Progenitor cell of endocrine pancreas (in vitro differentiated cells): ENCODE results near the gene GNAL. TPM values are rescaled to one million over a fixed set of nuclear protein-coding genes. Genes with fewer than 3 reads are reported as not detected.

ENCODE experiments used
- DNase-seq: peaks from one replicate; pipeline ENCODE4 v3.0.0; 2021; ENCODE audit warnings: low spot score; ENCODE audit not compliant: unreplicated experiment
- H3K27ac Mint-ChIP-seq: 2 replicates; pipeline ENCODE4 v1.8.0; 2021; ENCODE audit warnings: mild to moderate bottlenecking, moderate library complexity, mixed read lengths
- H3K27me3 Mint-ChIP-seq: 2 replicates; pipeline ENCODE4 v1.8.0; 2021; ENCODE audit warnings: mixed read lengths
- H3K36me3 Mint-ChIP-seq: 2 replicates; pipeline ENCODE4 v1.8.0; 2022; ENCODE audit warnings: mixed read lengths; ENCODE audit not compliant: insufficient read depth
- H3K4me1 Mint-ChIP-seq: 2 replicates; pipeline ENCODE4 v1.8.0; 2021; ENCODE audit warnings: low read depth, mixed read lengths
- H3K4me3 Mint-ChIP-seq: 2 replicates; pipeline ENCODE4 v1.8.0; 2021; ENCODE audit warnings: low read depth, mild to moderate bottlenecking, moderate library complexity, mixed read lengths
- H3K9me3 Mint-ChIP-seq: 2 replicates; pipeline ENCODE4 v1.8.0; 2021; ENCODE audit warnings: low read depth, mixed read lengths
- CTCF ChIP-seq: fragments of 200-600 bp; sonication (generic); IDR thresholded peaks from one replicate; pipeline ENCODE4 v1.5.0; 2021; ENCODE audit warnings: antibody characterized with exemption, mild to moderate bottlenecking; ENCODE audit not compliant: unreplicated experiment
- total RNA-seq: library from RNA; stranded (reverse); gene quantifications from 2 replicates; pipeline ENCODE4 v1.2.1, GENCODE V29; 2021

Gene GNAL
- total RNA-seq, 1 donor from 2014 or later: 10.0 TPM

GRCh38 chr18:11873670-11874340 lies 184.7 kb downstream of the GNAL start:
- H3K4me1 Mint-ChIP-seq: no peaks in the 10 kb centered on the region
- DNase-seq: no peak
- peak overlapping the region; percentile 40 for H3K27ac Mint-ChIP-seq
- peaks cover 2% of the 10 kb centered on the region for H3K9me3 Mint-ChIP-seq
- peaks cover 10% of the 10 kb centered on the region for H3K36me3 Mint-ChIP-seq
- no peaks in the 10 kb centered on the region for H3K27me3 Mint-ChIP-seq
- no peak for TF ChIP-seq CTCF
- no peak overlapping the region for H3K4me3 Mint-ChIP-seq

- Mint-ChIP-seq H3K27me3 (no peaks in the 10 kb centered on the region), H3K9me3 (peaks cover 2% of the 10 kb centered on the region), H3K36me3 (peaks cover 10% of the 10 kb centered on the region), H3K4me3 (no peak overlapping the region), H3K4me1 (no peaks in the 10 kb centered on the region), H3K27ac (no peak overlapping the region)
- TF ChIP-seq CTCF: no peak
- no peak for DNase-seq
These were observed 185.6 kb downstream of the GNAL start for GRCh38 chr18:11874676-11875075.

- DNase-seq: no peak
- Mint-ChIP-seq H3K4me3 (no peak overlapping the region), H3K27me3 (no peaks in the 10 kb centered on the region), H3K4me1 (peaks cover 4% of the 10 kb centered on the region), H3K36me3 (peaks cover 12% of the 10 kb centered on the region), H3K9me3 (peaks cover 2% of the 10 kb centered on the region), H3K27ac (peak overlapping the region; percentile 52)
- TF ChIP-seq CTCF: no peak
These were observed 188.6 kb downstream of the GNAL start for GRCh38 chr18:11877497-11878135.

- Mint-ChIP-seq H3K4me1 (peaks cover 5% of the 10 kb centered on the region), H3K27ac (peak overlapping the region; percentile 23), H3K27me3 (no peaks in the 10 kb centered on the region), H3K9me3 (no peaks in the 10 kb centered on the region), H3K4me3 (no peak overlapping the region), H3K36me3 (peaks cover 12% of the 10 kb centered on the region)
- DNase-seq: no peak
- no peak for TF ChIP-seq CTCF
These were observed 191.7 kb downstream of the GNAL start for GRCh38 chr18:11880586-11881304.

GRCh38 chr18:11882636-11883035 lies 193.6 kb downstream of the GNAL start:
- Mint-ChIP-seq H3K4me3 (no peak overlapping the region), H3K27me3 (no peaks in the 10 kb centered on the region), H3K27ac (no peak overlapping the region), H3K36me3 (peaks cover 9% of the 10 kb centered on the region), H3K4me1 (peaks cover 9% of the 10 kb centered on the region), H3K9me3 (no peaks in the 10 kb centered on the region)
- no peak for TF ChIP-seq CTCF
- DNase-seq: no peak
